Measurements from ENCODE around the gene NEK8.

The NEK8 gene

DNA sequence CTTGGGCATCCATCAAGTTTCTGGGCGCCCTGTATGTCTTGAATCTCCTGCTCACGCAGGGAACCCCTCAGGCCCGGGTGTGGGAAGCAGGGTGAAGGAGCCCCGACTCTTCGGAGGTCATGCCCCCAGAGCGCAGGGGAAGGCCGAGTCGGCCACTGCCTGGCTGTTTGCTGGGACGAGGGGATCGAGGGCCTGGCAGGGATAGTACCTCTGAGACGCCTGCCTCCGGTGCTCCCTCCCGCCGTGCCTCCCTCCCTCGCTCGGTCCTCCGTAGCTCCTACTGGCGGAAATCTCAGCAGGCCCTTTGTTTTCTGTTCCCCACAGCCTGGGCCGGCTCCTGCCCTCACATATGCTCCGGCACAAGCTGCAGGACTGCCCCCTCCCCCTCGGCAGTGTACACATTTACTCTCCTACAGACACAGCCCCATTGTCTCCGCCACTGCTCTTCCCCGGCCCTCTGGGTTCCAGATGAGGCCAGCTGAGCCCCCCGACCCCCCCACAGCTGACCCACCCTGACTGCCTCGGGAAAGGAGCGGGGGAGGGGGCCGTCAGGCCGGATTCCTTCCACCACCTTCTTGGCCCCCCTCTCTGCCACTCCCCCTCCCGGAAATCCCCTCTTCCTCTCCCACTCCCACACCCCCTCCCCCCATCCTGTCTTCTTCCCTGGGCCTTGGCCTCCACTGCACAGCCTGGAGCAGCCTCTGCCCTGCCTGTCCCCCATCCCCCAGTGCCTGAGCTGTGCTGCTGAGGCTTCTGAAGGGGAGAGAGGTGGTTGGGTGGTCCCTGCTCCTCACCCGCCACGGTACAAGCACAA, 16.6 kb downstream of the NEK8 start:
- no peak for DNase-seq

DNA sequence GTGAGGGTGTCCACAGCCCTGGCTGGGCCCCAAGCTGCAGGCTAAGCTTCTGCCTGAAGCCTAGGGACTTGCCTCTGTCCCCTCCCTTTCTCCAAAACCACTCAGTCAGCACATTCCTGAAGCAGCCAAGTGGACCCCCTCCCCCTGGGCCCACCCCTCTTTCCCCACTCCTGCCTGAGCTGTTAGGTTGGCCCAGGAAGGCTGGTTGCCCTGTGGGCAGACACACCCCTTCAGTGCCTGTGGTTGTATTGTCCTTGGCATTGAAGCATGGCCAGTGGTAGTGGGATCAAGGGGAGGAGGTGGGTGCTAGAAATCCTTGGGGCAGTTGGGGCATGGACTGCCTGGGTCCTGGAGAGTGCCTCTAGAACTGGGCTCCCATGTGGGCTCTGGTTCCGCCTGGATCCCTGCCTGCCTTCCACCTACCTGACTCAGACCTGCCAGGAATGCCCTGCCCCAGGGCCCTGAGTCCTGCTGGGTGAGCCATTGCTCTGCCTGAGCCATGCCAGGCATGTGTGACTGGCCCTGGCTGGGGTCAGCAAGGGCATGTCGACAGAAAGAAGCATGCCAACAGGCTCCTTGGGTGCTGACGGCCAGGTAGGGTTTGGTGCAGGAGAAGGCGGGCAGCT, 17.3 kb downstream of the NEK8 start:
- DNase-seq = no peak

DNA sequence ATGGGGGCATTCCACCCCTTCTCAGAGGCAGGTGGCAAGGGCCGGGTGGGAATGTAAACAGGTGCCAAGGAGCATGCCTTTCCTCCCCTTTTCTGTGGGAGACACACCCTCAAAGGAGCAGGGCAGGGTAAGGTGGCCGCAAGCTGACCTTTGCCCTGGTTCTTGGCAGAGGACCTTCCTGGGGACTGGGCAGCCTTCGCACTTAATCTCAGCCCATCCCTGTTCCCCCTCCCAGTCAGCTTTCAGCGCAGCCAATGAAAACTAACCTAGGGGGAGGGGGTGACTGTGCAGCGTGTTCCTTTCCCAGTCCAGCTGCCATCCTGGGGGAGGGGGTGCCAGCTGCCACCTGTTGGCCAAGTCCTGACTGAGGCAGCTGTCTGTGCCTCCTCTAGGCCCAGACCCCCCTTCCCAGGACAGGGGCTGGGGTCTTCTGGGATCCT, 18.0 kb downstream of the NEK8 start:
- DNase-seq = no peak

DNA sequence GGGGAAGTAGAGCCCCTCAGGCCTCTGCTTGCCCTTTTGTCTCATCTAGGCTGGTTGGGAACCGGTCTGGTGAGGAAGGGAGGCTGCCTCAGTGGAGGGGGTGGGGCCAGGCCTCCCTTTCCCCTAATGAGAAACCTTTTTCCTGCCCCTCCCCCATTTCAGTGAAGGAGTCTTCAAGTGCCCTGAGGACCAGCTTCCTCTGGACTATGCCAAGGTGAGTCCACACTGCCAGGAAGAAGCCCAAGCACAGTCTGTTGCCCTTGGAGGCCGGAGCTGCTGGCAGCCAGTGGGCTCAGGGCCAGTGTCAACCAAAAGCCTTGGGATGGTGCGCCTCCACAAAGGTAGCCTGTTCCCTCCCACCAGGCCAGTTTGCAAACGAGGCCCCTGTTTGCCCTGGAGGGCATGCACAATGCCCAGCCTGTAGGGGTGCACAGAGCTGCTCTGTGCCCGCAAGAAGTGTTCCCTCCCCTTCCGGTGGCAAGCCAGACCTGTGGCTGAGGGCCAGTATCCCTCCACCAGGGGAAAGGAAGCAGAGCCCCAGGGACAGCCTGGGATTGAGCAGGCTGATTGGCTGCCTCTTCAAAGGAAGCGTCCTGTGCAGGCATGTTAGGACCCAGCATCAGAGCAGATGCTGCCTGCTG, 18.6 kb downstream of the NEK8 start:
- no peak for DNase-seq

DNA sequence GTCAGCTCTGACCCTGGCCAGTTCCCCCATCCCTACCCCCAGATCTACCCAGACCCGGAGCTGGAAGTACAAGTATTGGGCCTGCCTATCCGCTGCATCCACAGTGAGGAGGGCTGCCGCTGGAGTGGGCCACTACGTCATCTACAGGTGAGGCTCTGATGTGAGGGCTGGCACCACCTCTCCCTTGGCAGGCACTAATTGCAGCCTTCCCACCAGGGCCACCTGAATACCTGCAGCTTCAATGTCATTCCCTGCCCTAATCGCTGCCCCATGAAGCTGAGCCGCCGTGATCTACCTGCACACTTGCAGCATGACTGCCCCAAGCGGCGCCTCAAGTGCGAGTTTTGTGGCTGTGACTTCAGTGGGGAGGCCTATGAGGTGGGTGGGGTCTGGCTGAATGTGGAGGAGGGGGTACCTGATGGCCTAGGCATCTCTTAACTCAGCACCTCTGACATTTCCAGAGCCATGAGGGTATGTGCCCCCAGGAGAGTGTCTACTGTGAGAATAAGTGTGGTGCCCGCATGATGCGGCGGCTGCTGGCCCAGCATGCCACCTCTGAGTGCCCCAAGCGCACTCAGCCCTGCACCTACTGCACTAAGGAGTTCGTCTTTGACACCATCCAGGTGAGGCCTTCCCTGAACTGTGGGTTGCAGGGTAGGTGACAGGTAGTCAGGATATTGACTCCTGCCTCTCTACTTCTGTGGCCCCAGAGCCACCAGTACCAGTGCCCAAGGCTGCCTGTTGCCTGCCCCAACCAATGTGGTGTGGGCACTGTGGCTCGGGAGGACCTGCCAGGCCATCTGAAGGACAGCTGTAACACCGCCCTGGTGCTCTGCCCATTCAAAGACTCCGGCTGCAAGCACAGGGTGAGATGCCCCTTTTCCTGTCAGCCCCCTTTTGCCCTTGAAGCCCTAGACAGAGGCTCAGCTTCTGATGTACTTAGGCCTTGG, 19.5 kb downstream of the NEK8 start:
- no peak for DNase-seq

DNA sequence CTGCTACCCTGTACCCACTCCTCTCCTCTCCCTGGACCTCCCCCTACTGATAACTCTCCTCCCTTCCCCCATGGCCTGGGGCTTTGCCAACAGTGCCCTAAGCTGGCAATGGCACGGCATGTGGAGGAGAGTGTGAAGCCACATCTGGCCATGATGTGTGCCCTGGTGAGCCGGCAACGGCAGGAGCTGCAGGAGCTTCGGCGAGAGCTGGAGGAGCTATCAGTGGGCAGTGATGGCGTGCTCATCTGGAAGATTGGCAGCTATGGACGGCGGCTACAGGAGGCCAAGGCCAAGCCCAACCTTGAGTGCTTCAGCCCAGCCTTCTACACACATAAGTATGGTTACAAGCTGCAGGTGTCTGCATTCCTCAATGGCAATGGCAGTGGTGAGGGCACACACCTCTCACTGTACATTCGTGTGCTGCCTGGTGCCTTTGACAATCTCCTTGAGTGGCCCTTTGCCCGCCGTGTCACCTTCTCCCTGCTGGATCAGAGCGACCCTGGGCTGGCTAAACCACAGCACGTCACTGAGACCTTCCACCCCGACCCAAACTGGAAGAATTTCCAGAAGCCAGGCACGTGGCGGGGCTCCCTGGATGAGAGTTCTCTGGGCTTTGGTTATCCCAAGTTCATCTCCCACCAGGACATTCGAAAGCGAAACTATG, 20.4 kb downstream of the NEK8 start:
- no peak for DNase-seq

DNA sequence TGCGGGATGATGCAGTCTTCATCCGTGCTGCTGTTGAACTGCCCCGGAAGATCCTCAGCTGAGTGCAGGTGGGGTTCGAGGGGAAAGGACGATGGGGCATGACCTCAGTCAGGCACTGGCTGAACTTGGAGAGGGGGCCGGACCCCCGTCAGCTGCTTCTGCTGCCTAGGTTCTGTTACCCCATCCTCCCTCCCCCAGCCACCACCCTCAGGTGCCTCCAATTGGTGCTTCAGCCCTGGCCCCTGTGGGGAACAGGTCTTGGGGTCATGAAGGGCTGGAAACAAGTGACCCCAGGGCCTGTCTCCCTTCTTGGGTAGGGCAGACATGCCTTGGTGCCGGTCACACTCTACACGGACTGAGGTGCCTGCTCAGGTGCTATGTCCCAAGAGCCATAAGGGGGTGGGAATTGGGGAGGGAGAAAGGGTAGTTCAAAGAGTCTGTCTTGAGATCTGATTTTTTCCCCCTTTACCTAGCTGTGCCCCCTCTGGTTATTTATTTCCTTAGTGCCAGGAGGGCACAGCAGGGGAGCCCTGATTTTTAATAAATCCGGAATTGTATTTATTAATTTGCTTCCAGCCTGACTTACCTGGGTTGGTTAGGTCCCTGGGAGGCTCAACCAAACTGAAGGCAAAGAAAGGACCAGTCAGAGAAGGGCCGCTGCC, 21.1 kb downstream of the NEK8 start:
- no peak for DNase-seq

DNA sequence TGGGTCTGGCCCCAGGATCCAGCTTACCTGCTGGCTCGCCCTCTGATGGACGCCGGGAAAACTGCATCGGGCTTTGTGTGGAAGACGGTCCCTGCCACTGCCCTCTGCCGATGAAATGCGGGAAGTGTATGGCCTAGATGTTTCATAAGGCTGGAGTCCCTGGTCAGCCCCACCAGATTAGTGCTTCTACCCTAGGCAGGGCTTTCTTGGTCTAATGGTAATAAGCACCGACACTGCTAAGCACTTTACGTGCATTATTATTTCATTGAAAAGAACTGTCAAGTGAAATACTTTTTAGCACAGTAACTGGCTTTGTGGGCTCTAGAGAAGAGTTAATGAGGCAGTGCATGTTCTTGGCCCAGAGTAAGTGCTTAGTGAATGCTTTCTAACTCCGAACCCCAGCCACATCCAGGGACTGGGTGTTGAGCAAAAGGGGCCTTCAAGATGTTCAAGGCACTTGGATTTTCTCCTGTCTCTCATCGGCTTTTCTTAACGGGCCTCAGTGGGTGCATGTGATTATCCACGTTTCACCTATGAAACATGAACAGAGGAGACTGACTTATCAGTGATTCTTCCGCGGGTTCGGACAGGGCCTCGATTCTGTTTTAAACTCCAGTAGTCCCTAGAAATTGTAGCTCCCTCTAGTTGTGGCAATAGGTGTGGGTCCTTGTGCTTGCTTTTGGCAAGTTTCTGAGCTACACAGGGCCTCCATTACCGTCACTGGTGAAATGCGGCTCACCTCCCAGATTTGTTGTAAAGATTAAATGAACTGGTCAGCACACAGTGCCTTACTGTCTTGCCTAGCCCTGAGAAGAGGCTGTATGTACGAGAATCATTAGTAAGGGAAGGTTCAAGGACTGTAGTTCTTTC, 21.8 kb downstream of the NEK8 start:
- DNase-seq = peak; percentile 83

DNA sequence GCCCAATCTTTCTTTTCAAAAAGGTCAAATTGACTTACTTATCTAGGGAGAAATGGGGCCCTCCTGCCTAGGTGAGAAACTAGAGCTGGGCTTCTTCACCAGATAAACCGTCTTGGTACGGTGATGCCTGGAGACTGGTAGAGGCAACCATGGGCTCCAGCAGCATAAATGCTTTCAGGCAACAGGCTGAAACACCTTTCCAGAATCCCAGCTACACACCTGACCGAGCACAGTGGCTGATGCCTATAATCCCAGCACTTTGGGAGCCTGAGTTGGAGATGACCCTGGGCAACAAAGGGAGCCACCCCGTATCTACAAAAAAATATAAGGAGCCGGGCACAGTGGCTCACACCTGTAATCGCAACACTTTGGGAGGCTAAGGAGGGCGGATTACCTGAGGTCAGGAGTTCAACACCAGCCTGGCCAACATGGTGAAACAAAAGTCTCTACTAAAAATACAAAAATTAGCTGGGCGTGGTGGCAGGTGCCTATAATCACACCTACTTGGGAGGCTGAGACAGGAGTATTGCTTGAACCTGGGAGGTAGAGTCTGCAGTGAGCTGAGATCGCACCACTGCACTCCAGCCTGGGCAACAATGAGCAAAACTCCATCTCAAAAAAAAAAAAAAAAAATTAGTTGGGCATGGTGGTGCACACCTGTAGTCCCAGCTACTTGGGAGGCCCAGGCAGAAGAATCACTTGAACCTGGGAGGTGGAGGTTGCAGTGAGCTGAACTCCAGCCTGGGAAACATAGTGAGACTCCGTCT, 23.2 kb downstream of the NEK8 start:
- no peak for DNase-seq

DNA sequence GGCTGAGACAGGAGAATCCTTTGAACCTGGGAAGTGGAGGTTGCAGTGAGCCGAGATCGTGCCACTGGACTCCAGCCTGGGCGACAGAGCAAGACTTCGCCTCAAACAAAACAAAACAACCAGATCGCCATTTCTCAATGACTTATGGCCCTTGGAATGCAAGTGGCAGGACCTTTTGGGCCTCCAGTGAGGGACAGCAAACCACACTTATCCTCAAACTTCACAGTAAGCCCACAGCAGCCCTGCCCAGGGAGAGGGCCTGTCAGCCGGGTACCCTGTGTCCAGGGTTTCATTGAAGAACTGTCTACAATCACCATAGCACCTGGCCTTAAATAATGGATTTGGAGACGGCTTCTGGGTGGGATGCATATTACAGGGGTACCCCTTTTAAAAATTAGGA, 26.9 kb downstream of the NEK8 start:
- DNase-seq = no peak

DNA sequence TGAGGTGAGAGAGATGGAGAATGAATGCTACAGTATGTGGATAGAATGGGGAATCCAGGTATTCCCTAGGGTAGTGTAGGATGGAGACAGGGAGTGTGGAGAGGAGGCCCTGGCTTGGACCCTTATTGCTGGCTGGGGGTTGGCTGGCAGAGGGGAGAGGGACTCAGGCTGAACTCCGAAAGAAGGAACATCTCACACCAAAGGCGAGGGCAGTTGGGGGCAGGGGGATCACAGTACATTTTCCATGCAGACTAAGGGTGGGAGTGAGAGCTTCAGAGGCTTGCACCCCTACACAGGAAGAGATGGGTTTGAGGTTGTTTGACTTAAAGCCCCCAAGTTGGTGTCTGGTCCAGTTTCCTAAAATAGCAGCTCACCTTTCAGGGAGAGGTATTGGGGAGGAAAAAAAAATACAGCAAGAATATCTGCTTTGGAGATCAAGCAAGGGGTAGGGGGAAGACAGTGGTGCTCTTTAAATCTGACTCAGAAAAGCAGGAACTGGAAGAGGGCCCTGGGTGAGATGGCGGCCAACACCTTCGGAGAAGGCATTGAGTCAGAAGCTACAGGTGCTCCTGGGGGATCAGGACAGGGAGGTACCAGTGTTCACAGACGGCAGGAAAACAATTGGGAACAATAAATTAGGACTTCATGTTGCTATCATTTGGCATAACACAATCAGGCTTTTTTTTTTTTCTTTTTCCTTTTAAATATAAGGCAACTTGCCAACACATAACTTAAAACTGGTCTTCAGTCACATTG, 27.6 kb downstream of the NEK8 start:
- DNase-seq = no peak

DNA sequence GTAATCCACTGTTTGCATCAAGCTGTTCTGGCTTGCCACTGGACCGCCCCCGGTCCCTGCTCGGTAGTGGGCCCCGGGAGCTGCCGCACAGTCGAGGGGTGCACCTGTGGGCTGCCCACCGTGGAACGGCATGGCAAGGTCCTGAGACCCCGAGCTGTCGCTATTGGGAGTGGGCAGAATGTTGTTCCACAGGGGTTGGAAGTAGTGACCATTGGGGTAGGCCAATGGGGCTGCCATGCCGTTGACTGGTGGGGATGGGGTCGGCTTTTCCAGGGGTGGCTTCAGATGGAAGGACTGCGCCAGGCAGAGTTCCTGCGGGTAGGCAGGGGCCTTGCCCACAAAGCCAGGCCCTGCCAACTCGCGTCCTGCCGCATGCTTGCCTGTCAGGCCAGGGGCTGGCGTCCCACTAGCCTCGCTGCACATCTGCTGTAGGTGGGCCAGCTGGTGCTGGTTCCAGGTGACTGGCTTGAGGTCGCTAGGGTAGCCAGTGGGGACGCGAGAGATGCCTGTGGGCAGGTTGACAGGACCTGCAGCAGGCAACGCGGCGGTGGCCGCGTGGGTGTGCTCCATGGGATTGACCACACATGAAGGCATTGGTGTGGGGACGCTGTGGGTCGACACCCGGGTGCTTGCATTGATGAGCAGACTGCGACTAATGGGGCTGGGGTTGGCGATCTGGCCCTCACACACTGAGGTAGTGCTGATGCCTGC, 30.0 kb downstream of the NEK8 start:
- no peak for DNase-seq

DNA sequence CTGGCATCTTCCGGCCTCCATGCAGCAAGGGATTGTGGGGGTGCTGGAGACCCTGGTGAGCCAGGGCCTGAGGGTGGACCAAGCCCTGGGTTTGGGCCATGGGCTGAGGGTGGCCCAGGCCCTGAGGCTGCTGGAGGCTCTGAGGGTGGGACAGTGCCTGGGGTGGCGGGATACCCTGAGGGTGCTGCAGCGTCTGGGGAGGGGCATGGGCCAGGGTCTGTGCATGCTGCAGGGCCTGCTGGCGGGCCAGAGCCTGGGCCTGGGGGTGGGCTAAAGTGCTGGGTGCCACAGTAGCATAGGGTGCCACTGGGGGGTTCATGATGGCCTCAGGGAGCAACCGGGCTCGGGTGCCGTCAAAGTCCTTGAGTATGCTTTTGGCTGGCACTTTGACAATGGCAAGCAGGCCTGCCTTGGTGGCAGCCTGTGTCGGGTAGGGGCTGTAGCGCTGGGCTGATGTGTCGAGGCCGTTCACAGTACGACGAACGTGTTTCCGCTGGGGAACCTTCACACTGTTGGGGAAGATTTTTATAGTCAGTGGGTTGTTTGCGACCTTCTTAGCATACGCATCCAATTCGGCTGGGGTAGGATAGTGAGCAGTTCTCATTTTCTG, 30.8 kb downstream of the NEK8 start:
- no peak for DNase-seq

DNA sequence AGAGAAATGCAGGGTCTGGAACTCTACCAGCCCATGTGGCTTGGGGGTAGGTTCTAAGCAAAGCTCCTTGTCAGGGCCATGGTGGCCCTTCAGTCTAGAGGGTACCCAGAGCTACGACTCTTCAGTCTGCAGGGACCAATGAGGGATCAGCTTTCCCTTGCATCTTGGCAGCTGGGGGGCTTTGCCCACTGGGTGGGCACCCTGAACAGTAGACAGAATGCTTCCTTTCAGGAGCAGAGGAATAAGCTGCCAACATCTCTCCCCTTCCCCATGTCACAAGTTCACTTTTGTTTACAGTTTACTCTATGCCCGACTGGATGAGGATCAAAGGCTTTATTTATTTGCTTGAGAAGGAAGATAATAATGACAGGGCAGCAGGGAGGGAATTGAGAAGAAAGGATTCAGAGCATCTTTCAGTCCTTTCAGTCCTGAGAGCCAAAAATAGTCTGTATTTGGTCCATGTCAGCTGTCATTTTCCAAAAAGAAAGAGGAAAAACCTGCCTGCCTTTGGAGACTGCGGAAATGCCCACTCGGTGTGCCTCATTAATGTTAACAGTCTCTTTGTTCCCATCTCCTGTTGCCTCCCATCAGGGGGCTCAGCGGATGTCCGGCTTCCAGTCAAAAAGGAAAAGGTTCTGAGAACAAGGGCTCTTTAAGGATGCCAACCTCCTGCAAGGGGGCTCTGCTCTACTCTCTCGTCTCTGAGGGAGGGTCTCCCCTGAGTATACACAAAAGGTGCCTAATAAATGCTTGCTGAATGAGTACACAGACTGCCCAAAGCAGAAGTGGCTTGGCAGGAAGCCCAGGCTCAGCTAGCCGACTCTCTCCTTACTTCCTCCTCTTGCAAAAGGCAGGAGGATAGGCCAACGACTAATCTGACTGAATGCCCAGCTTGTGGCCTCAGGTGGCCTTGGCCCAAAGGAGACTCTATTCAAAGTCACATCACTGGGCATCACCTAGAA, 32.3 kb downstream of the NEK8 start:
- DNase-seq = no peak

DNA sequence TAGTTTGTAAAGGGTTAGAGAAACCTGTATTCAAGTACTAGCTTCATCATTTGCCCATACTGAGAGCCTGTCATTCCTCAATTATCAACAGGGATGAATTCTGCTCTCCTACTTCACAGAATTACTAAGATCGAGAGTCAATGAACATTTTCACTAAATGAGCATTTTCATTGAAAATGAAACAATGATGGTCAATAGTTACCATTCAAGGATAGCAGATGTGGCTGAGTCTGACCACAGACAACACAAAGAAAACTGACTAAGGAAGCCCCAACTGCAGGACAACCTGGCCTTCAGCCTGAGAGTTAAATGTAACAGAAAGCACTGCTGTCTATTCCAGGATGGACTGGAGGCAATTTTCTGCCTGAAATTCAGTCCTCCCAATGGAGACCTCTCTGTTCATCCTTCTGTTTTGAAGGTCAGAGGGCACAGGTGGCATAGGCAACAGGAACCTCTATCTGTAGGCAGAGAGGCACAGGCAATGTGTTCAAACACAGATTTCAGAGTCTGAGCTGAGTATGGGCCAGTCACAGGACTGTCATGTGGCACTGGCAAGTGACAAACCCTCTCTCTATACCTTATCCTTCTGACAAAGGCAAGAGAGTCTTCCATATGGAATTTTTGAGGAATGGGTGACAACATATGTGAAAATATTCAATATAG, 34.7 kb downstream of the NEK8 start:
- DNase-seq = no peak

DNA sequence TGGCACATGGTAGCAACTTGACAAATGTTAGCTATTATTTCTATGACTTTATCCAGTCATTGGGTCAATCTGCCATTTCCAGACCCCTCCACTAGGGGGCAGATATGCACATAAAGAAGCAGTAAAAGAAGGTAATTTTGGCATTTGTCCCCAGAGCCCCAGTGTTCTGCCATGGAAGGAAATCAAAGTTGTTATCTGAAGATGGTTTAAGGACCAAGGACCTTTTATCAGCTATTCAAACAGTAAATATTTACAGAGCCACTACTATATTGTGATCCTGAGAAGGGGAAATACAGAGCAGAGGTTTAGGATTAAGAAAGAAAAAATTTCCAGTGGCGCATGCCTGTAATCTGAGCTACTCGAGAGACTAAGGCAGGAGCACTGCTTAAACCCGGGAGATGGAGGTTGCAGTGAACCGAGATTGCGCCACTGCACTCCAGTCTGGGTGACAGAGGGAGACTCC, 35.2 kb downstream of the NEK8 start:
- peak; percentile 72 for DNase-seq
